Right renal pelvis (tissue), 4 donors: ENCODE measurements around the gene PIMREG. TPM values are rescaled to one million over a fixed set of nuclear protein-coding genes. Genes with fewer than 3 reads are reported as not detected.

Experiments used
- DNase-seq, 4 donors: peaks; one replicate each; pipeline ENCODE4 v3.0.0-alpha.2; 2013; ENCODE audit warnings: low read depth in 4 of 4, low spot score in 3 of 4, missing footprints in 1 of 4
- polyA plus RNA-seq, 4 donors: library from polyadenylated mRNA; unstranded; fragments of 120-200 nt; gene quantifications; one replicate each; pipeline ENCODE4 v1.2.1, GENCODE V29; 2013; ENCODE audit not compliant: insufficient read length in 4 of 4

The PIMREG gene
- polyA plus RNA-seq, 4 donors = 21.0 to 26.1 (median 23.6) TPM

GRCh38 chr17:6437466-6437865 lies 6.8 kb upstream of the PIMREG start:
- DNase-seq = no peak

- DNase-seq = no peak
Observed at GRCh38 chr17:6437956-6438355, 6.3 kb upstream of the PIMREG start.

GRCh38 chr17:6439951-6440350 lies 4.3 kb upstream of the PIMREG start:
- peak in 1 of 4 donors; percentile 30 for DNase-seq

- DNase-seq = no peak
Observed at GRCh38 chr17:6442775-6443174, 1.5 kb upstream of the PIMREG start.

GRCh38 chr17:6444571-6445335 lies 498 bp downstream of the PIMREG start:
- DNase-seq = no peak

- no peak for DNase-seq
Observed at GRCh38 chr17:6446516-6447100, 2.4 kb downstream of the PIMREG start.

- DNase-seq = no peak
Observed at GRCh38 chr17:6448473-6448872, 4.2 kb downstream of the PIMREG start.

- no peak for DNase-seq
Observed at GRCh38 chr17:6449307-6449706, 5.1 kb downstream of the PIMREG start.

- no peak for DNase-seq
Observed at GRCh38 chr17:6450926-6451832, 6.9 kb downstream of the PIMREG start.

- DNase-seq = no peak
Observed at GRCh38 chr17:6452471-6453266, 8.4 kb downstream of the PIMREG start.

GRCh38 chr17:6453279-6454024 lies 9.2 kb downstream of the PIMREG start:
- DNase-seq = no peak

GRCh38 chr17:6454495-6455320 lies 10.5 kb downstream of the PIMREG start:
- DNase-seq = no peak

- DNase-seq = peak in 1 of 4 donors; percentile 50
Observed at GRCh38 chr17:6455321-6455705, 11.1 kb downstream of the PIMREG start.

GRCh38 chr17:6456321-6456720 lies 12.1 kb downstream of the PIMREG start:
- no peak for DNase-seq

- no peak for DNase-seq
Observed at GRCh38 chr17:6456914-6457687, 12.8 kb downstream of the PIMREG start.

- DNase-seq = no peak
Observed at GRCh38 chr17:6457688-6458459, 13.6 kb downstream of the PIMREG start.

- no peak for DNase-seq
Observed at GRCh38 chr17:6458460-6458950, 14.2 kb downstream of the PIMREG start.
